HG02938 (cell line): ENCODE measurements around the gene KAT8.
"Not testable (repeated sequence)": the region's sequence is repeated elsewhere in the genome, so short reads cannot be mapped to it uniquely, and the experiment has no call there.

Experiments used
- ATAC-seq: cut with Tn5 transposase; IDR thresholded peaks from one replicate; pipeline ENCODE4 v1.9.1; 2021; ENCODE audit warnings: mild to moderate bottlenecking, moderate library complexity; ENCODE audit not compliant: unreplicated experiment

KAT8 gene

GRCh38 chr16:31083556-31083955, 33.9 kb upstream of the KAT8 start:
- no peak for ATAC-seq

GRCh38 chr16:31083981-31084380, 33.5 kb upstream of the KAT8 start:
- no peak for ATAC-seq

- ATAC-seq: no peak
Measured at GRCh38 chr16:31084584-31085302, 32.7 kb upstream of the KAT8 start.

GRCh38 chr16:31085411-31085810, 32.1 kb upstream of the KAT8 start:
- ATAC-seq: no peak

DNA sequence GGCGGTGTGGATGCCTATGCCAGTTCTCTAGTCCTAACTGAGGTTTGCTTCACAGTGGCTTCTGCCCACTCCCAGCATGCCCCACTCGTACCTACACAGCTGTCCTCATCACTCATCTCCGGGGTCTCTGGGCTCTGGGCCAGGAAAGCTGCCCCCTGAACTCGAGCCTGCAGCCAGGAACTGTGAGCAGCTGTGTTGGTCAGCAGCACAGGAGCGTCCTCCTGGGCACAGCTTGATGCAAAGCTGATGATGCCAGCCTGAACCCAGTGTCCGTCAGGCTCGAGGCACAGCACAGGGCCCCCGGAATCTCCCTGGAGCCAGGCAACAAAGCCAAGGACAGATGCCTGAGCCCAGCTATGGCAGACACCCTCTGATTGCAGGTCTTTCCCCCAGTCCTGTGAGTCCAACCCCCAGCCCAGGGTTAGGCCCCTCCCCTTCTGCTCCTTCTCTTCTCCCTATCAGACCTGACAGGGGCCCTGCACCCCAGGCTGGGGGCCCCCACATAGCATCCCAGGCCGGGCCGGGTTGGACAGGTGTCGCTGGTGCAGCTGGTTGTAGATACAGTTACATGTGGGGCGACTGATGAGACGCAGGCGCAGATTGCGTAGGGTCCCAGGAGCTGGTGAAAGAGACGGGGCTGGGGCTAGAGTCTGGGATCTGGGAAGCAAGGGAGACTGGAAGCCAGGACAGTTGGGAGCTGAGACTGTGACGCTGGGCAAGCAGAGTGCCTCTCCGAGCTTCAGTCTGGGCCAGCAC, 31.4 kb upstream of the KAT8 start:
- no peak for ATAC-seq

GRCh38 chr16:31086629-31086906, 30.9 kb upstream of the KAT8 start:
- no peak for ATAC-seq

DNA sequence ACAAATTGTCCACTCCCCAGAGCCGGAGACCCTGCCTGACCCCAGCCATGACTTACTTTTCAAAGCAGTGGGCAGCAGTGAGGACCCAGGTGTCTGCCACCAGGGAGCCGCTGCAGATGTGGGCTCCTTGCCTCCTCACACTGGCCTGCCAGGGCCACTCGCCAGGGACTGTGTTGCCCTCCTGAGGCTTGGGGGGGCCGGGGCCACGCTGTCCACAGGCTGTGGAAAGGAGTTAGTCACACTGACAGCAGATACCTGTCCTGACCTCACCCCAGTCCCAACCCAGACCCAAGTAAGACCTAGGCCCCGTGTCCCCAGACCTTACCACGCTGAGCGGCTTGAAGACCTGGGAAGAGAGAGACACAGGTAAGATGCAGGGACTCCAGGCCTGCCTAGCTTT, 30.0 kb upstream of the KAT8 start:
- no peak for ATAC-seq

DNA sequence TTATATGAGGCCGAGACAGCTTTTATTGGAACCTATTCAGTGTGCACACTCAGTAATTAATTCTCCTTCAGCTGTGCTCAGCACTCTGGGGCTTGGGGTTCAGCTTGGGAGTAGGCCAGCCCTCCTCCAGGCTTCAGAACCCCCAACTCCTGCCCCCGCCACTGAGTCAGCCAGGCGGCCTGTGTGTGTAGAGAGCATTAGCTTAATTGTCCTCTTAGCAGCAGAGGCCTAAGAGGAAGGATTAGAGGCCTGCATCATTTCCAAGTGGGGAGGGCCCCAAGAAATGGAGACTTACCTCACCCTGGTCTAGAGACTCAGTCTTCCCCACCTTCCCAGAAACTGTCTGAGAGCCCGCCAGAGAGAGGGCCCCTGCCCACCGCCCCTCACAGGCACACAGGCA, 29.5 kb upstream of the KAT8 start:
- ATAC-seq: no peak

GRCh38 chr16:31088459-31089183, 28.8 kb upstream of the KAT8 start, which contains the start of gene PRSS53:
Gene PRSS53, minus strand, starts transcription at chr16:31088943. Its CDS starts 134 bp downstream, at chr16:31088809.
- ATAC-seq: no peak

GRCh38 chr16:31089199-31089598, 28.3 kb upstream of the KAT8 start:
- ATAC-seq: no peak

GRCh38 chr16:31090540-31090939, 26.9 kb upstream of the KAT8 start:
- ATAC-seq: no peak

GRCh38 chr16:31092330-31092729, 25.1 kb upstream of the KAT8 start:
- ATAC-seq: no peak

DNA sequence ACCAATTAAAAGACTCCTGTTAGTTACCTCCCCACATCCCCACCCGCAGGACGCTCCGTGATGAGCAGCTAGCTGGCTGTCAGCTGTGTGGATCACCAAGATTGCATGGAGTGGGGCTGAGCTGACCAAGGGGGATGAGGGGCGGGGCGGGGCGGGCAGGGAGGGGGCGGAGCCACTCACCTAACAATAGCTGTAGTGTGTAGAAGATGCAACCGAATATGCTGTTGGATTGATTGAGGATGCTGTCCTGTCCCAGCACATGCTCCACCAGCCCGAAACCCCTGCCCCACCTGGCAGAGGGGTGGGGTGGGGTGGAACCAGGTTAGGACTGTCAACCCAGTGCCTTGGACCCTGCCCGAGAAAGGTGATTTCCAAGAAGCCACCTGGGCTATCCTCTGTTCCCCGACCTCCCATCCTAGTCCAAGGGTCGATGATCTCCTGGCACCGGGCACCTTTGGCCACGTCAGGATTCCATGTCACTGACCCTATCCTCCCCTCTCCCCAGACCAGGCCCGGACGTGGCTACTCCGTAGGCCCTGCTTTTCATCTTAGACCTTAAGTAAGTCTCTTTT, 24.2 kb upstream of the KAT8 start:
- ATAC-seq: no peak

GRCh38 chr16:31094088-31094423, 23.4 kb upstream of the KAT8 start:
- ATAC-seq: no peak

DNA sequence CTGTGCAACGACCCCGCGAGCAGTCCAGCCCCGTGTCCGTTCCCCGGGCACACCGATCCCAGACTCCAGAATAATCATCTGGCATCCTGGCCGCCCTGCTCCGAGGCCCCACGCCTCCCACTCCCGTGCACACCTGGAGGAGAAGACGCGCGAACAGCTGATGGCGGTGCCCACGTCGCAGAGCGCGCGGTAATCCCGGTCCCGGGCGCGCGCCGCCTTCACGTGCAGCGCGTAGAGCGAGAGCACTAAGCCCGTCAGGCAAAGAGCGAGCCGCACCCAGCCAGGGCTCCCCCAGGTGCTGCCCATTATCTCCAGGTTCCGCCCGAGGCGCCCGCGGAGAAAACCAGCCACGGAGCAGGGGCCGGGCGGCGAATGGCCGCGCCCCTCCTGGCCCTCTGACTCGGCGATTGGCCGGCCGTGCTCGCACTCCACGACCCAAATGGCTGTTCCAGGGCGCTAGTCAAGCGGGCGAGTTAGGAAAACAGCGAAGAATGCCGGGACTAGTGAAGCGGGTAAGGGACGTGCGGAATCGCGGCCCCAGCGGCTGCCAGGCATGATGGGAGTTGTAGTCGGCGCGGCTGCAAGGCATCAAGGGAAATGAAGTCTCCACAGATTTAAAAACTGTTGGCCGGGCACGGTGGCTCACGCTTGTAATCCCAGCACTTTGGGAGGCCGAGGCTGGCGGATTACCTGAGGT, 22.9 kb upstream of the KAT8 start, which contains the start of gene VKORC1:
VKORC1 (minus strand) TSS at position 374 of the 697 bp plus-strand sequence; CDS start at position 306, 68 bp downstream.
- ATAC-seq: peak; percentile 81

GRCh38 chr16:31099860-31100638, 17.4 kb upstream of the KAT8 start:
- ATAC-seq: no peak

DNA sequence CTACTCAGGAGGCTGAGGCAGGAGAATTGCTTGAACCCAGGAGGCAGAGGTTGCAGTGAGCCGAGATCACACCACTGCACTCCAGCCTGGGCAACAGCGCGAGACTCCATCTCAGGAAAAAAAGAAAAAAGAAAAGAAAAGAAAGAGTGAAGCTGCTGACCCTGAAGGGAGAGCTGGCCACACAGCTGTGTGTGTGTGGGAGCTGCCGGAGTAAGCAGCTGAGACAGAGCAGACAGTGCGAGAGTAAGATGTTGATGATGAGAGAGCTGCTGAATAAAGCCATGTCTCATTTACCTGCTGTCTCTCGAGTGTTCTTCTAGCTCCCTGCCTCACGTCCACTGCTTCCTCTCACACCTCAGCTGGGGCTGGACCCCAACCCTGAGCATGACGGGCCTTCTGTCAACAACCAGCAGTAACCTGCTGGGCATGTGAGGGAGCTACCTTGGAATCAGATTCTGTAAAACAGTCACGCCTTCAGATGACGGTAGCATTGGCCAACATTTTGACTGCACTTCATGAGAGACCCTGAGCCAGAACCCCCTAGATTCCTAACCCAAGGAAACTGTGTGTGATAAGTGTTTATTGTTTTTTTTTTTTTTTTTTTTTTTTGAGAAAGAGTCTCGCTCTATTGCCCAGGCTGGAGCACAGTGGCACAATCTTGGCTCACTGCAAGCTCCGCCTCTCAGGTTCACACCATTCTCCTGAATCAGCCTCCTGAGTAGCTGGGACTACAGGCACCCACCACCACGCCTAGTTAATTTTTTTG, 16.4 kb upstream of the KAT8 start:
- not testable (repeated sequence) for ATAC-seq

- no peak for ATAC-seq
Measured at GRCh38 chr16:31105677-31106213, 11.7 kb upstream of the KAT8 start.
